IMR-90 (cell line): ENCODE measurements around the gene PLXNB1. TPM values are rescaled to one million over a fixed set of nuclear protein-coding genes. Genes with fewer than 3 reads are reported as not detected.

Source experiments
- ATAC-seq: fragments of 200-7000 bp; cut with Tn5 transposase; 2 replicates; pipeline ENCODE4 v1.9.1; 2020; ENCODE audit warnings: low read depth, mild to moderate bottlenecking, moderate library complexity
- BruUV-seq: library from RNA; stranded (reverse); fragments of 400-500 nt; replicated peaks from 2 replicates; lab custom pipeline; 2021; lab: Mats Ljungman, UMichigan
- CTCF ChIA-PET: fragments of 300-600 bp; formaldehyde crosslinking; extraction: SDS; loops from one replicate; lab custom pipeline; 2021; ENCODE audit warnings: antibody characterized with exemption; lab: Yijun Ruan, JAX
- POLR2A ChIA-PET: fragments of 300-600 bp; sonication (Branson Sonifier 250); formaldehyde crosslinking; loops from one replicate; lab custom pipeline; 2022; ENCODE audit warnings: antibody characterized with exemption; ENCODE audit not compliant: unreplicated experiment; lab: Charles Lee
- DNase-seq: peaks from one replicate; pipeline ENCODE4 v3.0.0; 2013
- H2AFZ ChIP-seq: replicated peaks from 2 replicates; pipeline ENCODE3; 2013; ENCODE audit warnings: low read length, mild to moderate bottlenecking; ENCODE audit not compliant: poor library complexity
- H2AK5ac ChIP-seq: 2 replicates; pipeline ENCODE4 v1.6.1; 2013; ENCODE audit warnings: low read depth, low read length, inconsistent platforms
- H2AK9ac ChIP-seq: replicated peaks from 2 replicates; pipeline ENCODE3; 2013; ENCODE audit warnings: mild to moderate bottlenecking, low read depth, low read length, moderate library complexity; ENCODE audit not compliant: poor library complexity
- H2BK120ac ChIP-seq: 2 replicates; pipeline ENCODE4 v1.6.1; 2013; ENCODE audit warnings: low read depth, low read length, inconsistent platforms
- H2BK15ac ChIP-seq: 3 replicates; pipeline ENCODE4 v1.6.1; 2013; ENCODE audit warnings: low read depth, low read length, inconsistent platforms
- H2BK20ac ChIP-seq: 2 replicates; pipeline ENCODE4 v1.6.1; 2013; ENCODE audit warnings: low read depth, mild to moderate bottlenecking, inconsistent platforms, low read length, moderate library complexity
- H2BK5ac ChIP-seq: 2 replicates; pipeline ENCODE4 v1.6.1; 2013; ENCODE audit warnings: mild to moderate bottlenecking, low read depth, low read length, inconsistent platforms; ENCODE audit not compliant: poor library complexity, severe bottlenecking
- H3K14ac ChIP-seq: replicated peaks from 2 replicates; pipeline ENCODE4 v1.6.1; 2013; ENCODE audit warnings: low read depth, low read length, inconsistent platforms
- H3K18ac ChIP-seq: 2 replicates; pipeline ENCODE4 v1.6.1; 2013; ENCODE audit warnings: low read depth, low read length, control low read depth
- H3K23ac ChIP-seq: 2 replicates; pipeline ENCODE4 v1.6.1; 2013; ENCODE audit warnings: low read depth, low read length, inconsistent platforms
- H3K27ac ChIP-seq: 2 replicates; pipeline ENCODE4 v1.5.1; 2013; ENCODE audit warnings: mild to moderate bottlenecking, control low read depth, low read length; ENCODE audit not compliant: insufficient read depth
- H3K27me3 ChIP-seq: 2 replicates; pipeline ENCODE4 v1.6.1; 2013; ENCODE audit warnings: low read length; ENCODE audit not compliant: control insufficient read depth, insufficient read depth
- H3K36me3 ChIP-seq: 2 replicates; pipeline ENCODE4 v1.6.1; 2013; ENCODE audit warnings: low read length, mixed read lengths; ENCODE audit not compliant: control insufficient read depth, insufficient read depth
- H3K4ac ChIP-seq: 2 replicates; pipeline ENCODE4 v1.6.1; 2013; ENCODE audit warnings: low read depth, low read length, inconsistent platforms
- H3K4me1 ChIP-seq: 2 replicates; pipeline ENCODE4 v1.6.1; 2013; ENCODE audit warnings: low read length, mixed read lengths; ENCODE audit not compliant: control insufficient read depth, insufficient read depth
- H3K4me2 ChIP-seq: 2 replicates; pipeline ENCODE4 v1.6.1; 2013; ENCODE audit warnings: low read depth, mild to moderate bottlenecking, control low read depth, low read length, moderate library complexity
- H3K4me3 ChIP-seq: 2 replicates; pipeline ENCODE4 v1.5.1; 2013; ENCODE audit warnings: low read depth, mild to moderate bottlenecking, control low read depth, low read length, moderate library complexity; ENCODE audit not compliant: insufficient read depth
- H3K56ac ChIP-seq: 2 replicates; pipeline ENCODE4 v1.6.1; 2013; ENCODE audit warnings: low read length, inconsistent platforms; ENCODE audit not compliant: insufficient read depth; ENCODE audit errors: extremely low read depth
- H3K79me1 ChIP-seq, 2 experiments: 2 replicates each; pipeline ENCODE4 v1.6.1; 2013; ENCODE audit warnings: low read length in 2 of 2, inconsistent platforms in 1 of 2, low read depth in 1 of 2
- H3K9ac ChIP-seq: 2 replicates; pipeline ENCODE4 v1.6.1; 2013; ENCODE audit warnings: low read depth, low read length, control low read depth
- H3K9me1 ChIP-seq: 2 replicates; pipeline ENCODE4 v1.6.1; 2013; ENCODE audit warnings: low read length, inconsistent platforms; ENCODE audit not compliant: insufficient read depth
- H3K9me3 ChIP-seq: 2 replicates; pipeline ENCODE4 v1.6.1; 2013; ENCODE audit warnings: low read length; ENCODE audit not compliant: control insufficient read depth, insufficient read depth
- H4K20me1 ChIP-seq: 2 replicates; pipeline ENCODE4 v1.6.1; 2013; ENCODE audit warnings: low read length, inconsistent platforms; ENCODE audit not compliant: insufficient read depth
- H4K5ac ChIP-seq: 2 replicates; pipeline ENCODE4 v1.6.1; 2013; ENCODE audit warnings: mild to moderate bottlenecking, low read depth, low read length, control low read depth
- H4K8ac ChIP-seq, 2 experiments: 2 replicates each; pipeline ENCODE4 v1.6.1; 2013; ENCODE audit warnings: low read depth in 2 of 2, low read length in 2 of 2, control low read depth in 1 of 2, inconsistent platforms in 1 of 2
- H4K91ac ChIP-seq: 2 replicates; pipeline ENCODE4 v1.6.1; 2013; ENCODE audit warnings: low read depth, low read length, inconsistent platforms; ENCODE audit not compliant: insufficient read depth
- BHLHE40 ChIP-seq: fragments of 150-350 bp; IDR thresholded peaks from 2 replicates; pipeline ENCODE4 v1.6.1; 2016; ENCODE audit warnings: mild to moderate bottlenecking, low read depth, low read length
- CTCF ChIP-seq: conservative IDR thresholded peaks from 2 replicates; pipeline ENCODE4 v1.5.1; 2012; ENCODE audit warnings: mild to moderate bottlenecking, low read depth, low read length, improper control_type of control experiment
- NFE2L2 ChIP-seq: fragments of 150-350 bp; IDR thresholded peaks from 2 replicates; pipeline ENCODE4 v1.6.1; 2016; ENCODE audit warnings: low read depth, mild to moderate bottlenecking, low read length
- RAD21 ChIP-seq: IDR thresholded peaks from 2 replicates; pipeline ENCODE4 v1.6.1; 2012; ENCODE audit warnings: low read length, improper control_type of control experiment
- RCOR1 ChIP-seq: IDR thresholded peaks from 2 replicates; pipeline ENCODE4 v1.6.1; 2012; ENCODE audit warnings: mild to moderate bottlenecking, low read length, improper control_type of control experiment; ENCODE audit not compliant: insufficient replicate concordance
- RFX5 ChIP-seq: IDR thresholded peaks from 2 replicates; pipeline ENCODE4 v1.8.0; 2012; ENCODE audit warnings: low read depth, mild to moderate bottlenecking, low read length, moderate library complexity
- WGBS, 2 experiments: methylation state at CpG; one replicate each; pipeline versions ENCODE4 v1.1.5 to v1.1.7; 2013; ENCODE audit warnings: missing lambda C conversion rate in 2 of 2; ENCODE audit not compliant: insufficient read length in 1 of 2; ENCODE audit errors: extremely low coverage in 2 of 2; 5-methylcytosine and 5-hydroxymethylcytosine counted together
- dilution Hi-C: fragments of 300-500 bp; cut with HindIII; formaldehyde crosslinking; loops from one replicate; pipeline ENCODE4 v1.14.3; 2018; ENCODE audit warnings: low sequenced_read_pairs; ENCODE audit not compliant: unreplicated experiment
- in situ Hi-C: fragments of 300-500 bp; cut with MboI; formaldehyde crosslinking; loops from 3 replicates; pipeline ENCODE4 v1.14.3; 2019; ENCODE audit warnings: low sequenced_read_pairs, inconsistent platforms, mixed read lengths
- intact Hi-C: fragments of 100-400 bp; cut with micrococcal nuclease; formaldehyde crosslinking; loops from 2 replicates; pipeline ENCODE4 v1.10.0; 2022
- polyA plus RNA-seq, 3 experiments: library from polyadenylated mRNA; depleted of rRNA; stranded (reverse); fragments of >200 nt; gene quantifications; 2 replicates each; pipeline ENCODE4 v1.2.3, GENCODE V29; 2012; ENCODE audit warnings: low replicate concordance in 1 of 3
- total RNA-seq: library from RNA; depleted of rRNA; stranded (reverse); fragments of >200 nt; gene quantifications from 2 replicates; pipeline ENCODE4 v1.2.3, GENCODE V29; 2012

The PLXNB1 gene
- total and polyA plus RNA-seq, 2 of the 4 experiments (the other 2 are of a cell fraction), result 5.2 to 25.3 TPM

GRCh38 chr3:48369693-48370332, 60.1 kb downstream of the PLXNB1 start:
- CTCF ChIA-PET, result no interaction called here
- no TSS peak for BruUV-seq

More at GRCh38 chr3:48369693-48370332, 60.1 kb downstream of the PLXNB1 start:
- DNase-seq (no peak), ATAC-seq (peak; percentile 32; the same call in 1 of the 2 replicates)
- intact Hi-C loops (no loop called here), in situ Hi-C loops (no loop called here), dilution Hi-C loops (no loop called here)
- Histone ChIP-seq H3K36me3 (no peaks in the 10 kb centered on the region), H2AK9ac (no peak overlapping the region), H2AFZ (no peak overlapping the region), H3K79me1 (no peaks in the 10 kb centered on the region), H3K4me3 (no peak overlapping the region), H3K9me1 (no peaks in the 10 kb centered on the region), H2BK120ac (no peak overlapping the region), H2BK20ac (no peak overlapping the region), H3K27ac (no peak overlapping the region), H3K27me3 (peaks cover 26% of the 10 kb centered on the region), H3K14ac (no peak overlapping the region), H3K56ac (no peak overlapping the region), H4K5ac (no peak overlapping the region), H2AK5ac (no peak overlapping the region), H3K4ac (no peak overlapping the region), H3K9ac (no peak overlapping the region), H4K91ac (no peak overlapping the region), H3K18ac (no peak overlapping the region), H3K4me2 (no peak overlapping the region), H3K9me3 (no peaks in the 10 kb centered on the region), H2BK15ac (no peak overlapping the region), H2BK5ac (no peak overlapping the region), H4K8ac (no peak overlapping the region), H3K4me1 (no peaks in the 10 kb centered on the region), H4K20me1 (no peaks in the 10 kb centered on the region), H3K23ac (no peak overlapping the region)
- TF ChIP-seq CTCF, result no peak
- no peak for TF ChIP-seq NFE2L2
- no peak for TF ChIP-seq RCOR1
- TF ChIP-seq BHLHE40, result no peak
- no peak for TF ChIP-seq RFX5
- no peak for TF ChIP-seq RAD21
- POLR2A ChIA-PET, result no interaction called here
- 17% methylated on average over 3 of the region's 7 CpGs; no CpG with 5 or more reads in 1 of the 2 experiments for WGBS, 2 experiments
